Prostate gland (tissue), 2 donors: Measurements from ENCODE around the gene SRA1. TPM values are rescaled to one million over a fixed set of nuclear protein-coding genes. Genes with fewer than 3 reads are reported as not detected.
"Not testable (repeated sequence)": the region's sequence is repeated elsewhere in the genome, so short reads cannot be mapped to it uniquely, and the experiment has no call there.

ENCODE experiments used
- DNase-seq: peaks from one replicate; pipeline ENCODE4 v3.0.0-alpha.2; 2019; ENCODE audit warnings: low spot score
- H3K27ac ChIP-seq, 2 donors: fragments of 200-600 bp; sonication (generic); 2 replicates each; pipeline ENCODE4 v1.5.1; 2017 to 2019
- H3K27me3 ChIP-seq: fragments of 200-600 bp; sonication (generic); replicated peaks from 2 replicates; pipeline ENCODE4 v1.5.1; 2019; ENCODE audit not compliant: insufficient read depth
- H3K36me3 ChIP-seq, 2 donors: fragments of 200-600 bp; sonication (generic); 1 replicate in 1 of 2; 2 replicates in 1 of 2; pipeline versions ENCODE4 v1.5.1 to v1.8.1; 2017 to 2019
- H3K4me1 ChIP-seq: fragments of 200-600 bp; sonication (generic); replicated peaks from 2 replicates; pipeline ENCODE4 v1.5.1; 2019
- H3K4me3 ChIP-seq, 2 donors: fragments of 200-600 bp; sonication (generic); 2 replicates each; pipeline ENCODE4 v1.5.1; 2017 to 2019
- H3K9me3 ChIP-seq: fragments of 200-600 bp; sonication (generic); 2 replicates; pipeline ENCODE4 v1.5.1; 2017
- POLR2A ChIP-seq: fragments of 450-650 bp; IDR thresholded peaks from one replicate; pipeline ENCODE4 v1.6.1; 2016; ENCODE audit warnings: antibody characterized with exemption, mild to moderate bottlenecking
- POLR2AphosphoS5 ChIP-seq: sonication (generic); formaldehyde crosslinking; IDR thresholded peaks from one replicate; pipeline ENCODE4 v1.6.1; 2017; ENCODE audit warnings: antibody characterized with exemption
- WGBS: methylation state at CpG from one replicate; pipeline ENCODE4 v1.1.5; 2018; 5-methylcytosine and 5-hydroxymethylcytosine counted together
- intact Hi-C: fragments of 100-400 bp; cut with DNase I; formaldehyde crosslinking; loops from one replicate; pipeline ENCODE4 v1.14.2; 2022
- total RNA-seq, 2 donors: library from RNA; depleted of rRNA; stranded (reverse); fragments of >200 nt; gene quantifications; one replicate each; pipeline ENCODE4 v1.1.0, GENCODE V29; 2016
- TF ChIP-seq, protein P1 (sequence below), 4 experiments: fragments of 200-600 bp in 2 of 4; fragments of 450-650 bp in 2 of 4; sonication (generic) in 2 of 4; IDR thresholded peaks; 1 replicate in 3 of 4; 2 replicates in 1 of 4; pipeline ENCODE4 v1.5.1; 2016 to 2019; ENCODE audit warnings: antibody characterized with exemption in 4 of 4, mild to moderate bottlenecking in 2 of 4, moderate library complexity in 2 of 4

The SRA1 gene
- 10 to 100 TPM; 31.6 to 33.6 TPM for total RNA-seq

DNA sequence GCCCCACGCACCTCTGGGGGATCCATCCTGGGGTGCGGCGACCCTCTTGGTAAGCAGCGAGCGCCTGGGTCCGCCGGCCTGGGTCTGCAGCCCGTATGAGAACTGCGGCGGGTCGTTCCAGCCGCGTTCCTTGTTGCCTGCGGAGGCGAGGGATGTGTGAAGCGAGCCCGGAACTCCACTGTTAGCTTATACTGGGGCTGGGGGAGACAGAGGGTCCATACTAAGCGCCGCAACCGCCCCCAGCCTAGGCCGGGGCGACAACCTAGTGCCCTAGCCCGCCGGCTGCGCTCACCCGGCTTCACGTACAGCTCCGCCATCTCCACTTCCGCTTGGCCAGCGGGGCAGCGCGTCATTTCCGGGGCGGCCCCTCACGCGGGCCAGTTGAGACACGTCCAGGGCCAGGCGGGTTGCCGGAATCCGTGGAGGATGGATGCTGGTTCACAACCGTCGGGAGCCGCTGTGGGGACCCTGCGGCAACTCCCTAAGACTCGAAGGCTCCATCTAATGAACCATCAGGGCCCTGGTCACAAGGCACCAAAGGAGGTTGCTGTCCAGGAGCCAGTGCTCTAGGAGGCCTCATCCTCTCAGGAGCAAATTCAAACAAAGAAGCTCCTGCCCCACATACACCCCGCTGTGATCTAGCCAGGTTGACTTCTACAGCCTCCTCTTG lies at the start of gene SRA1:
SRA1 (minus strand) TSS at position 338 of the 670 bp plus-strand sequence; CDS start at position 317, 21 bp downstream.
- TF ChIP-seq, protein P1, sequence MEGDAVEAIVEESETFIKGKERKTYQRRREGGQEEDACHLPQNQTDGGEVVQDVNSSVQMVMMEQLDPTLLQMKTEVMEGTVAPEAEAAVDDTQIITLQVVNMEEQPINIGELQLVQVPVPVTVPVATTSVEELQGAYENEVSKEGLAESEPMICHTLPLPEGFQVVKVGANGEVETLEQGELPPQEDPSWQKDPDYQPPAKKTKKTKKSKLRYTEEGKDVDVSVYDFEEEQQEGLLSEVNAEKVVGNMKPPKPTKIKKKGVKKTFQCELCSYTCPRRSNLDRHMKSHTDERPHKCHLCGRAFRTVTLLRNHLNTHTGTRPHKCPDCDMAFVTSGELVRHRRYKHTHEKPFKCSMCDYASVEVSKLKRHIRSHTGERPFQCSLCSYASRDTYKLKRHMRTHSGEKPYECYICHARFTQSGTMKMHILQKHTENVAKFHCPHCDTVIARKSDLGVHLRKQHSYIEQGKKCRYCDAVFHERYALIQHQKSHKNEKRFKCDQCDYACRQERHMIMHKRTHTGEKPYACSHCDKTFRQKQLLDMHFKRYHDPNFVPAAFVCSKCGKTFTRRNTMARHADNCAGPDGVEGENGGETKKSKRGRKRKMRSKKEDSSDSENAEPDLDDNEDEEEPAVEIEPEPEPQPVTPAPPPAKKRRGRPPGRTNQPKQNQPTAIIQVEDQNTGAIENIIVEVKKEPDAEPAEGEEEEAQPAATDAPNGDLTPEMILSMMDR (IDR thresholded peaks at IDR 0.05), result peak in 1 of 4 experiments; percentile 25
- TF ChIP-seq POLR2A, result peak; percentile 92
- peak; percentile 99 for TF ChIP-seq POLR2AphosphoS5
- intact Hi-C loops, result loop anchor here (5.0 kb wide), 1 partner anchor 155 kb away; the partner anchor contains the start of gene ANKHD1
- Histone ChIP-seq H3K27me3 (no peaks in the 10 kb centered on the region), H3K36me3 (no peaks in the 10 kb centered on the region), H3K4me3 (peak within 1 kb of the TSS; percentile 54 to 82), H3K4me1 (peaks cover 5% of the 10 kb centered on the region), H3K27ac (peak within 1 kb of the TSS; percentile 76 to 77), H3K9me3 (no peaks in the 10 kb centered on the region)
- WGBS, result under 1% methylated on average over 29 of the region's 46 CpGs
- DNase-seq, result peak; percentile 92

DNA sequence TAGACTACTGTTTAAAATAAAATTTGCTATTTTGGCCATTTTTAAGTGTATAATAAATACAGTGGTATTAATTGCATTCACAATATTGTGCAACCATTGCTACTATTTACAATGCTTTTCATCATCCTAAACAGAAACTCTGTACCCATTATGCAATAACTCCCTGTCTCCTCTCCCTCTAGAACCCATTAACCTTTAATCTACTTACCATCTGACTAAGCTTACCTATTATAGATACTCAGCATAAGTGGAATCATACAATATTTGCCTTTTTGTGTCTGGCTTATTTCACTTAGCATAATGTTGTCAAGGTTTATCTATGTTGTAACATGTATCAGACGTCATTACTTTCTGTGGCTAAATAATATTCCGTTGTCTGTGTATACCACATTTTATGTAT lies 49.8 kb upstream of the SRA1 start:
- Histone ChIP-seq H3K4me1 (no peaks in the 10 kb centered on the region), H3K27ac (no peak overlapping the region), H3K4me3 (no peak overlapping the region), H3K36me3 (no peaks in the 10 kb centered on the region), H3K27me3 (no peaks in the 10 kb centered on the region), H3K9me3 (no peaks in the 10 kb centered on the region)
- TF ChIP-seq POLR2AphosphoS5 (no peak), POLR2A (no peak)
- TF ChIP-seq, protein P1 (IDR thresholded peaks at IDR 0.05), result no peak
- DNase-seq, result no peak
- intact Hi-C loops, result no loop called here
- WGBS, result 80% methylated on average over 2 of the region's 2 CpGs

DNA sequence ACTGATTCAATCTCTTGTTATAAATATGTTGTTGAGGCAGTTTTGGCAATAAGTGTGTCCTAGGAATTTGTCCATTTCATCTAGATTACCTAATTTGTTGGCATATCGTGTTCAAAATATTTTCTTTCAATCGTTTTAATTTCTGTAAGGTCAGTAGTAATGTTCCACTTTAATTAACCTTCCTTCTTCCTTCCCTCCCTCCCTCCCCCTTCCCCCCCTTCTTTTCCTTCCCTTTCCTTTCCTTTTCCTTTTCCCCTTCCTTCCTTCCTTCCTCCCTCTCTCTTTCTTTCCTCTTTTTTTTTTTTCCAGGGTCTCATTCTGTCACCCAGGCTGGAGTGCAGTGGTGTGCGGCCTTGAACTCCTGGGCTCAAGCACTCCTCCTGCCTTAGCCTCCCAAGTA lies 48.6 kb upstream of the SRA1 start:
- WGBS, result 87% methylated on average over 3 of the region's 3 CpGs
- no peak for DNase-seq
- TF ChIP-seq POLR2A (no peak), POLR2AphosphoS5 (no peak)
- TF ChIP-seq, protein P1 (IDR thresholded peaks at IDR 0.05), result no peak
- intact Hi-C loops, result no loop called here
- no peaks in the 10 kb centered on the region for H3K9me3 ChIP-seq
- no peak overlapping the region for H3K27ac ChIP-seq
- no peaks in the 10 kb centered on the region for H3K27me3 ChIP-seq
- H3K4me3 ChIP-seq, result no peak overlapping the region
- no peaks in the 10 kb centered on the region for H3K4me1 ChIP-seq
- no peaks in the 10 kb centered on the region for H3K36me3 ChIP-seq

DNA sequence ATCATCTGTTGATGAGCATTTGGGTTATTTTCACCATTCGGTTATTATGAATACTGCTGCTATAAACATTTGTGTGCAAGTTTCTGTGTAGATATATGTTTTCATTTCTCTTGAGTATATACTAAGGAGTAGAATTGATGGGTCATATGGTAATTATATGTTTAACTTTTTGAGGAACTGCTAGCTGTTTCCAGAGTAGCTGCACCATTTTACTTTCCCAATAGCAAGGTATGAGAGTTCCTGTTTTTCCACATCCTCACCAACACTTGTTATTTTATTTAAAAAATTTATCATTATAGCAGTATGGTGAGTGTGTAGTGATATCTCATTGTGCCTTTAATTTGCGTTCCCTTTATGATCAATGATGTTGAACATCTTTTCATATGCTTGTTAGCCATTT lies 46.5 kb upstream of the SRA1 start:
- Histone ChIP-seq H3K4me1 (no peaks in the 10 kb centered on the region), H3K27me3 (no peaks in the 10 kb centered on the region), H3K9me3 (no peaks in the 10 kb centered on the region), H3K27ac (no peak overlapping the region), H3K4me3 (no peak overlapping the region), H3K36me3 (no peaks in the 10 kb centered on the region)
- TF ChIP-seq POLR2AphosphoS5, result no peak
- TF ChIP-seq, protein P1 (IDR thresholded peaks at IDR 0.05), result no peak
- no peak for TF ChIP-seq POLR2A
- intact Hi-C loops, result no loop called here
- 91% methylated on average over 2 of the region's 2 CpGs for WGBS
- DNase-seq, result no peak

DNA sequence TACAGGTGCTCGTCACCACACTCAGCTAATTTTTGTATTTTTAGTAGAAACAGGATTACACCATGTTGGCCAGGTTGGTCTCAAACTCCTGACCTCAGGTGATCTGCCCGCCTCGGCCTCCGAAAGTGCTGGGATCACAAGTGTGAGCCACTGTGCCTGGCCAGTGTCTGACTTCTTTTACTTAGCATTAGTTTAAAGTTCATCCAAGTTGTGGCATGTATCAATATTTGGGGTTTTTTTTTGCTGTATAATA lies 46.1 kb upstream of the SRA1 start:
- H3K4me3 ChIP-seq, H3K27me3 ChIP-seq, H3K27ac ChIP-seq, DNase-seq, H3K4me1 ChIP-seq, H3K36me3 ChIP-seq, intact Hi-C loops, H3K9me3 ChIP-seq: not testable (repeated sequence)
- WGBS, result 94% methylated on average over 4 of the region's 4 CpGs
